ENCODE measurements around the gene AKT1. TPM values are rescaled to one million over a fixed set of nuclear protein-coding genes. Genes with fewer than 3 reads are reported as not detected.

The AKT1 gene
- total RNA-seq, 1 donor from 2014 or later, result 140 TPM

DNA sequence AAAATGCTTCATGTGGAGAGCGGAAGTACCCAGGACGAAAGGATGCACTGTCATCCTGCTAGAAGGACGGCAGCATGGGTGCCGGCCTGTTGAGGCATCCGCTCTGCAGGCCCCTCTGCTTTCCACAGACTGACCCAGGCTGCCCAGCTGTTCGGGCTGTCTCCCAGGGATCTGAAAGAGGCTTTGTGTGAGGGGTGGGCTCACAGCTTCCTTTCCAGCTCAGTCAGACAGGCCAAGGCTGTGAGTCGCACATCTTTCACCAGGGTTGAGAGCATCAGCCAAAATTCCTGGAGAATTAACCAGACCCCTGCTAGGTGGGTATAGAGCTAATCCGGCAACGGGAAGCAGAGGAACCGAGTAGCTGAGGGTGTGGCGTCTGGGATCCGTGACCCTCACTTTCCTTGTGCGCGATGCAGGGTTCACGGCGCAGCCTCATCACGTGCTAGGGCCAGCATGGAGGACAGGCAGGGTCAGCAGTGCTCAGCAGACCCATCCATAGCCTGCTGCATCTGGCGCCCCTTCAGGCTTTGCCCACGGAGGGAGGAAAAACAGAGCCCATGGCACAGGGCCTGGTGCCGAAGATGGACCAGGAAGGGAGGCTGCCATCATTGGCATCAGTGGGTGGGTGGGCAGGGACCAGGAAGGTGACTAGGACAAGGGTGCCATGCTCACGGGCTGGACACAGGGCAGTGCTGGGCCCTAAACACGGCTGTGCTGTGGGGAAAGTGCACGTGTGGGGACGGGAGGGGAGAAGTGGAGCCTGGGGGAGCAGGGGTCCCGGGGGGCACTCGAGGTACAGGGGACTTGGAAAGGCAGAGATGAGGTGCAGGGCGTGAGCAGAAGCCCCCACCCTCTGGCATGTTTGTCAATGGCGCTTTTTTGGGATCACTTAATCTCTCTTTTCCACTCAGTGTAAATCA is 51.8 kb downstream of the AKT1 start:
- DNase-seq (ENCODE audit: low spot score), result no peak
- Mint-ChIP-seq H3K9me3 (no peaks in the 10 kb centered on the region), H3K36me3 (ENCODE audit: low read depth) (no peaks in the 10 kb centered on the region), H3K4me3 (no peak overlapping the region), H3K27me3 (ENCODE audit: insufficient read depth) (no peaks in the 10 kb centered on the region), H3K27ac (no peak overlapping the region), H3K4me1 (ENCODE audit: low read depth) (no peaks in the 10 kb centered on the region)
- intact Hi-C loops (cut with micrococcal nuclease), result no loop called here

DNA sequence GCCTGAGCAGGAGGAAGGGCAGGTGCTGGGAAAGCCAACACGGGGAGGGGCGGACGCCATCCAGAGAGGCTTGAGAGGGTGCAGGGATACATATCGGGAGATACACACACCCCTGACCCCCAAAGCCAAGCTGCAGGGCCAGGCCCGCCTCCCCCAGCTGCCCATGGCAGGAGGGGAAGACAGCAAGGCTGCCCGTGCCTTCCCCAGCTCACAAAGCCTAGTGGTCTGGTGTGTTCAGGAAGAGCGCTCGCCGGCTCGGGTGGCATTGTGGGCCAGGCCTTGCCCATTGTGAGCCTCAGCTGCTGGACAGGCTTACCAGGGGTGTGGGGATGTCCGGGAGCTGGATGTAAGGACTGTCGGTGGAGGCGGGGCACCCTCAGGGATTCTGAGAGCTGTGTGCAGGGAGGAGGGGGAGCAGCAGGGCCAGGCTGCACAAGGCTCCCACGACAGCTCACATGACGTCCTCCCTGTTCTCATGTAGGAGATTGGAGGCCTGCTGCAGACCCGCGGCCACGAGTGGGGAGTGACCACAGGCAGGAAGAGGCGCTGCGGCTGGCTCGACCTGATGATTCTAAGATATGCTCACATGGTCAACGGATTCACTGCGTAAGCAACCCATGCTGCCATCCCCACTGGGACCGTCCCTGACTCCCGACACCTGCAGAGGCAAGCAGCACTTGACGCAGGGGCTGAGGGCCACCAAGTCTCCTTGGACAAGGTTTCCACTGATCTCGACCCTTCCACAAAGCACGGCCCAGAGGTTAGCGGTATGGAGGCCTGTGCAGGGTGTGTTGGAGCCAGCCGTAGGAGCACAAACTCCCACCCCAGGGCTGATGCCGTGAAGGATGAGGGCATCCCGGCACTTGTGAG is 52.7 kb downstream of the AKT1 start:
- Mint-ChIP-seq H3K36me3 (ENCODE audit: low read depth) (no peaks in the 10 kb centered on the region), H3K27me3 (ENCODE audit: insufficient read depth) (no peaks in the 10 kb centered on the region), H3K4me3 (no peak overlapping the region), H3K4me1 (ENCODE audit: low read depth) (no peaks in the 10 kb centered on the region), H3K9me3 (no peaks in the 10 kb centered on the region), H3K27ac (no peak overlapping the region)
- intact Hi-C loops (cut with micrococcal nuclease), result no loop called here
- DNase-seq (ENCODE audit: low spot score), result no peak

DNA sequence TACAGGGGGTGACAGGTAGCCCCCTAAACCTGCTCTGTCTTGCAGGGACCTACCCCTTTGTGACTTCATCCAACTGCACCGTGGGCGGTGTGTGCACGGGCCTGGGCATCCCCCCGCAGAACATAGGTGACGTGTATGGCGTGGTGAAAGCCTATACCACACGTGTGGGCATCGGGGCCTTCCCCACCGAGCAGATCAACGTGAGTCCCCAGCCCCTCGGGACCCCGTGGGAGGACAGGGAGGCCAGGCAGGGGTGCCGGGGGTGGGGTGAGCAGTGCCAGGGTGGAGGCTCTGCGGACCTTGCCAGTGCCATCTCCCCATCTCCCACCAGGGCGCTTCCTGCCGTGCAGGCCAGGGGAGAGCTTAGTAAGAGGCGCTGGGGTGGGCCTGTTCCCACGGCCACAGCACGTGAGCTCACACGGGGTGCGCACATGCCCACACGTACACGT is 53.7 kb downstream of the AKT1 start:
- H3K4me3 Mint-ChIP-seq, result no peak overlapping the region
- no peaks in the 10 kb centered on the region for H3K4me1 Mint-ChIP-seq (ENCODE audit: low read depth)
- no peak overlapping the region for H3K27ac Mint-ChIP-seq
- intact Hi-C loops (cut with micrococcal nuclease), result no loop called here
- no peaks in the 10 kb centered on the region for H3K36me3 Mint-ChIP-seq (ENCODE audit: low read depth)
- no peaks in the 10 kb centered on the region for H3K9me3 Mint-ChIP-seq
- no peak for DNase-seq (ENCODE audit: low spot score)
- no peaks in the 10 kb centered on the region for H3K27me3 Mint-ChIP-seq (ENCODE audit: insufficient read depth)

DNA sequence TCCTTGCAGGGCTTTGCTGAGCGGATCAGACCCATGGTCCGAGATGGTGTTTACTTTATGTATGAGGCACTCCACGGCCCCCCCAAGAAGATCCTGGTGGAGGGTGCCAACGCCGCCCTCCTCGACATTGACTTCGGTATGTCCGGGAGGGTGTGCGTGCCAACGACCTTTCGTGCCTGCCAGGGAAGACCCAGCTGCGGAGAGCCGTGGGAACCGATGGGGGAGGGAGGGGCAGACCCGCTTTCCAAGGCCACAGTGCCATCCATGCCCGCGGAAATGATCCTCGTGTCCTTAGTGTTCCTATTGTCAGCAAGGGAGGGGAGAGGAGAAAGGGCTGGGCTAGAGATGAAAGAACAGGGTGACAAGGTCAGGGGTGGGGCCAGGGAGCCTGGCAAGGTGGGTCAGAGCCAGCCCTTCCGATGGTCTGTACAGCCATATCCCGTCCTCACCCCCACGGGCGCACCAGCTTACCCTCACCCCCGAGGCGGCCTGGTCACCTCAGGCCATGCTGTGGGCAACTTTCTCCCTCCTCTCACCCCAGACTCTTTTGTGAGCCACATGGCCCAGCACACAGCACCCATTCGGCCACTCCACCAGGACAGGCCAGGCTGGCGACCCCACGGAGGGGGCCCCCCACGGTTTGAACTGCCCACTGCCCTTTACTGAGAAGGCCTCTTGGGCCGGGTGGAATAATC is 54.3 kb downstream of the AKT1 start:
- Mint-ChIP-seq H3K36me3 (ENCODE audit: low read depth) (no peaks in the 10 kb centered on the region), H3K27me3 (ENCODE audit: insufficient read depth) (no peaks in the 10 kb centered on the region), H3K4me1 (ENCODE audit: low read depth) (no peaks in the 10 kb centered on the region), H3K4me3 (no peak overlapping the region), H3K27ac (no peak overlapping the region), H3K9me3 (no peaks in the 10 kb centered on the region)
- intact Hi-C loops (cut with micrococcal nuclease), result no loop called here
- no peak for DNase-seq (ENCODE audit: low spot score)

DNA sequence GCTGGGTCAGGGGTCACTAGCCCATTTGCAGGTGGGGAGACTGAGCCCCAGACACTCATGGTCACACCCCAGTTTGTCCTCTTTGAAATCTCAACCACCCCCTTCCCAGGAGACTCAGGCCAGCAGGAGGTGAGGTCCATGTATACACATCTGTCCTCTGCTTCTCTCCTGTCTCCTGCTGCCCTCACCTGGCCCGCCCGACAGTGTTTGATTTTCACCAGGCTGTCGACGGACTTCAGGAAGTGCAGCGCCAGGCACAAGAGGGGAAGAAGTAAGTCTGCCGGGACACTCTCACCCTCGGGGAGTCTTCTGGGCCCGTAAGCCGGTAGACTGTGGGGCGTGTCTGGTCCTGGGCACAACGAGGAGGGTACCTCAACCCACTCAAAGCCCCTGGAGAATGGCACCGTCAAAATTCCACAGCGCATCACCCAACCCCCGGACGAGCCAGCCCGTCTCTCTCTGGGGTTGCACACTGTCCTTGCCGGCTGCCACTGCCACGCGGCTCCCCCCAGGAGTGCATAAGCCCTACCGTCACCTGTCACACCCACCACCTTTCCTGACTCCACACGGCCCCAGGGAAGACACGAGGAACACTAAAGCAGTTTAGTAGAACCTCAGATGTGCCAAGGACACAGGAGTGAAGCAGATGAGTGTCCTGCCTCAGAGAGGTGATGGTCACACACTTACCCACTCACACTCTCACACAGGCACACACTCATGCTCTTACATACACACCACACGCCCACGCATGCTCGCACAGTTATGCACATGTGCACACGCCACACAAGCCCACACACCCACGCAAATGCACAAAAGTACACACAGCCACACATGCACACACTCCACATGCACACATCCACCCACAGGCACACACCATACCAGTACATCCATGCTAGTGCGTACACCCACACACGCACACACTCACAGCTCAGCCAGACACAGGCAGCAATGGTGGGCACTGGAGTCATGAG is 55.7 kb downstream of the AKT1 start:
- no peak for DNase-seq (ENCODE audit: low spot score)
- H3K27ac Mint-ChIP-seq, result no peak overlapping the region
- no peaks in the 10 kb centered on the region for H3K27me3 Mint-ChIP-seq (ENCODE audit: insufficient read depth)
- H3K9me3 Mint-ChIP-seq, result no peaks in the 10 kb centered on the region
- no peaks in the 10 kb centered on the region for H3K4me1 Mint-ChIP-seq (ENCODE audit: low read depth)
- H3K36me3 Mint-ChIP-seq (ENCODE audit: low read depth), result no peaks in the 10 kb centered on the region
- no peak overlapping the region for H3K4me3 Mint-ChIP-seq
- intact Hi-C loops (cut with micrococcal nuclease), result no loop called here

DNA sequence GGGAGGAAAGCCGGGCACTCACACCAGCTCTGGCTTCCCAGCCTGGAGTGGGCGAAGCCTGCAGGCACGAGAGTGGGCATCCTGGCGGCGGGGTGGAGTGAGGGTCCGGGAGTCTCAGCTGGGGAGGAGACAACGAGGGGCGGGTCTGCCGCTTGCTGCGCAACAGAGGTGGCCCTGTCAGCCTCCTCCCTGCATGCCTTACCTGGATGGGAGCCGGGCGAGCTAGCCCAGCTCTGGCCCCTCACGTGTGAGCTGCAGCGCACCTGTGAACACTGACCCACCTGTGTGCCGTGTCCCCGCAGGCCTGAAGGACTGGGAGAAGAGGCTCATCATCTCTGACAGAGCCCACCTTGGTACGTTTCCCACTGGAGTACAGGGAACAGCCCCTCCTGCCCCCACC is 56.5 kb downstream of the AKT1 start:
- Mint-ChIP-seq H3K27me3 (ENCODE audit: insufficient read depth) (no peaks in the 10 kb centered on the region), H3K36me3 (ENCODE audit: low read depth) (no peaks in the 10 kb centered on the region)
- intact Hi-C loops (cut with micrococcal nuclease), result no loop called here

DNA sequence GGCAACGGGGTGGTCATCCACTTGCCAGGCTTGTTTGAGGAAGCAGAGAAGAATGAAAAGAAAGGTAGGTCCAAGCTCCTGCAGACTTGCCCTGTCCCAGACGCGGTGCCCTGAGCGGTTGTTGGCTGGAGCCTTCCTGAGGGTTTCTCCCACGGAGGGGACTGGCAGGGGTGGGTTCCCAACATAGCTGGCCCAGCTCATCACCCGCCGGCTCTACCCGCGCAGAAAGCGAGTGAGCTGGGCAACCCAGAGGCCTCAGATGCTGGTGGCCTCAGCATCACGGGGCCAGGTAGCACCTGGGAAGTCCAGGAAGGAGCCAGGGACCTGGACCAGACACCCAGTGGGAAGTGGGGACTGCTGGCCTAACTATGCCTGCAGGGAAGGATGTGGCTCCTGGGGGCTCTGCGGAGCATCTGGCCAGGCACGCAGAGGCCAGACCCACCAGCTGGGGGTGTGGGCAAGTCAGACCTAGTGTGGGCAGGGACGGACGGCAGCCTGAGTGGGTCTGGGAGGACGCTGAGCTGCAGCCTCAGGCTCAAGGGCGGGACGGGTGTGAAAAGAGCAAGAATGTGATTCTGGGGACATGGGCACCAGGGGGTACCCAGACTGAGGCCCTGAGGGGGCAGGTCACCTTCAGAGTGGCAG is 57.1 kb downstream of the AKT1 start:
- Mint-ChIP-seq H3K27ac (no peak overlapping the region), H3K4me3 (no peak overlapping the region), H3K4me1 (ENCODE audit: low read depth) (no peaks in the 10 kb centered on the region), H3K36me3 (ENCODE audit: low read depth) (no peaks in the 10 kb centered on the region), H3K27me3 (ENCODE audit: insufficient read depth) (no peaks in the 10 kb centered on the region), H3K9me3 (no peaks in the 10 kb centered on the region)
- intact Hi-C loops (cut with micrococcal nuclease), result no loop called here
- no peak for DNase-seq (ENCODE audit: low spot score)

More for the DNA sequence above, 56.5 kb downstream of the AKT1 start:
- H3K4me1 Mint-ChIP-seq (ENCODE audit: low read depth), result no peaks in the 10 kb centered on the region
- DNase-seq (ENCODE audit: low spot score), result no peak
- no peaks in the 10 kb centered on the region for H3K9me3 Mint-ChIP-seq
- no peak overlapping the region for H3K27ac Mint-ChIP-seq
- H3K4me3 Mint-ChIP-seq, result no peak overlapping the region

DNA sequence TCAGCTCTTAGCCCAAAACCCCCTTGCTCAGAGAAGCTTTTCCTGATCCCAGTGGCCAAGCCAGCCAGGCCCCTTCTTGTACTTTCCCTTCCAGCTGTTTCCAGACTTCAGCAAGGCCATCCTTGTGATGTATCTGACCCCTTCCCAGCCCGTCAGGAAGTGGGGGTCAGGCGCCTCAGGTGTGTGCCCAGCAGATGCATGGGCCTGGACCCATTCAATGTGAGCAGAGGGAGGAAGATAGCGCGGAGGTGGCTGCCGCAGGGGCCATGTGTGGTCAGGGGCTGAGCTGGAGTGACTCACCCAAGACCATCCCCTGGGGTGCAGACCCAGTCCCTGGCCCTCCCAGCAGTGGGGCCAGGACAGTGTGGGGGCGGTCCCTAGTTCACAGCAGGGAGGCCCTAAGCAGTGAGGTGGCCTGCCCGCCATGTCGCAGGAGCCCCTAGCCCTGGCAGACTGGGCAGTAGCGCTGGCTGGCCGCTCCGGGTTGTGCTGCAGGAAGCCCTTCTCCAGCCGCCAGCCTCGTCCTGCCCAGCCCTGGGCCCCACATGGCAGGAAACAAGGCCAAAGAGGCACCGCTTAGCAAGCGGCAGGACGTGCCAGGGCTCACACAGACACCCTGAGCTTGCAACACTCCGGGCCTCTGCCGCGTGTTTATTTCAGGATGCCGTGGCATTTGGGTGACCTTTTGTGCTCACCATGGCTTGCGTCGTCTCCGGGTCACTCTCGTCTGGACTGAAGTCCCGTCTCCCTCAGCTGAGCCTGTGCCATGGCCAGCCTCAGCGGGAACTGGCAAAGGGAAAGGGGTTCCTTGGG is 59.5 kb downstream of the AKT1 start:
- no peak overlapping the region for H3K4me3 Mint-ChIP-seq
- H3K27me3 Mint-ChIP-seq (ENCODE audit: insufficient read depth), result no peaks in the 10 kb centered on the region
- no peaks in the 10 kb centered on the region for H3K36me3 Mint-ChIP-seq (ENCODE audit: low read depth)
- DNase-seq (ENCODE audit: low spot score), result no peak
- no peaks in the 10 kb centered on the region for H3K4me1 Mint-ChIP-seq (ENCODE audit: low read depth)
- H3K9me3 Mint-ChIP-seq, result no peaks in the 10 kb centered on the region
- H3K27ac Mint-ChIP-seq, result no peak overlapping the region
- intact Hi-C loops (cut with micrococcal nuclease), result no loop called here

DNA sequence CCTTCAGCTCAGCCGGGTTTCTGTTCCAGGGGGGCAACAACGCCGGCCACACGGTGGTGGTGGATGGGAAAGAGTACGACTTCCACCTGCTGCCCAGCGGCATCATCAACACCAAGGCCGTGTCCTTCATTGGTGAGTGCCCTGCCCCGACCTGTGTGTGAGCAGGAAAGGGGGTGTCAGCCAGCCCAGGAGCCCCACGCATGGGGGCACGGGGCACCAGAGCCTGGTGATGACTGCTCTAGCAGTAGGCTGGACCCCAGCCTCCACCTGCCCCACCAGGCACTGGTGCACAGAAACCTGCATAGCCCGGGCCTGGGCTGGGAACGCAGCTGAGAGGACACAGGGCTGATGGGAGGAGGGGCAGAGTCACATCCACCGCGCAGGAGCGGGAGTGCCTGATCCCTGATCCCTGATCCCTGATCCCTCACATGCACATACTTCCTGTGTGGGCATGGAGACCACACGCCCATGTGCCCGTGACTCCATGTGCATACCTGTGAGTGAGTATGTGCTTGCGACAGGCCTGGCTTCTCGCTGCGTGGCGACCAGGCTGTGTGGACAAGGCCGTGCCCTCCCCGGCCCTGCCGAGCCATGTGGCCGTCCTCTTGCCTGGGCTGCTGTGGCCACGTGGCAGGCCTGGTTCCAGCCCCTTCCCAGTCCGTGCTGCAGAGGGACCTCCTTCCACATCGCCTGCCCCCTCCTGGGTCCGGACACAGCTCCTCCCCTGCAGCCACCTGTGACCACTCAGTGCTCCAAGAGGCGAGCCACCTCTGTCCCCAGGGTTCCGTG is 60.4 kb downstream of the AKT1 start:
- intact Hi-C loops (cut with micrococcal nuclease), result no loop called here
- H3K9me3 Mint-ChIP-seq, result no peaks in the 10 kb centered on the region

DNA sequence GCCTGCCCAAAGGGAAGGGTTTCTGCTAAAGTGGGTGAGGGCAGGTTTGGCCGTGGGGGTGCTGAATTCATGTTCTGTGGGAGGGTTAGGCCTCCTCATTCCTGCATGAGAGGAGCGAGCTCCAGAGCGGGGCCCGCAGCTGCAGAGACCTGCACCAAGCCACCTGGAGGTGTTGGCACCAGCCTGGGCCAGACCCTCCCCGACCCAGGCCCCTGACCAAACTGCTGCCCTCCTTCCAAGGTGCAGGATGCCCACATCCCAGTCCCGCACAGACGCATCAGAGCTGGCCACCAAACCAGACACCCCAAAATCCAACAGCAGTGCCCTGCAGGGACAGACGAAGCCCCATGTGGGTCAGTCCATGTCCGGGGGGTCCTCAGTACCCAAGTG is 61.0 kb downstream of the AKT1 start:
- Mint-ChIP-seq H3K27me3 (ENCODE audit: insufficient read depth) (no peaks in the 10 kb centered on the region), H3K9me3 (no peaks in the 10 kb centered on the region), H3K4me1 (ENCODE audit: low read depth) (no peaks in the 10 kb centered on the region), H3K4me3 (no peak overlapping the region), H3K36me3 (ENCODE audit: low read depth) (no peaks in the 10 kb centered on the region), H3K27ac (no peak overlapping the region)
- no peak for DNase-seq (ENCODE audit: low spot score)
- intact Hi-C loops (cut with micrococcal nuclease), result no loop called here

More for the DNA sequence above, 60.4 kb downstream of the AKT1 start:
- DNase-seq (ENCODE audit: low spot score), result no peak
- H3K27ac Mint-ChIP-seq, result no peak overlapping the region
- no peak overlapping the region for H3K4me3 Mint-ChIP-seq
- H3K36me3 Mint-ChIP-seq (ENCODE audit: low read depth), result no peaks in the 10 kb centered on the region
- no peaks in the 10 kb centered on the region for H3K4me1 Mint-ChIP-seq (ENCODE audit: low read depth)
- no peaks in the 10 kb centered on the region for H3K27me3 Mint-ChIP-seq (ENCODE audit: insufficient read depth)

Measured in activated T-helper 1 cell treated with anti-CD3 and anti-CD28 coated beads, Interleukin-12 subunit alpha, Interleukin-12 subunit beta, Interleukin-2, Interleukin-4 antibody, amounts not matched to agents 30 ng/mL and 10 ng/mL and 1 ng/mL, durations not matched to agents 14 hours and 24 hours and 36 hours (primary cell).